Stomach (tissue), 9 donors: ENCODE measurements around the gene HTT. TPM values are rescaled to one million over a fixed set of nuclear protein-coding genes. Genes with fewer than 3 reads are reported as not detected.

ENCODE experiments used
- DNase-seq, 2 donors: peaks; one replicate each; pipeline versions ENCODE4 v3.0.0 to v3.0.0-alpha.2; 2013 to 2019
- H3K27ac ChIP-seq, 5 donors: fragments of 200-600 bp in 4 of 5; sonication (generic) in 4 of 5; one replicate each; pipeline ENCODE4 v1.5.1; 2013 to 2019; ENCODE audit warnings: mild to moderate bottlenecking in 1 of 5, moderate library complexity in 1 of 5
- H3K27me3 ChIP-seq, 3 donors: fragments of 200-600 bp; sonication (generic); one replicate each; pipeline ENCODE4 v1.5.1; 2017 to 2019; ENCODE audit warnings: mixed run types in 1 of 3
- H3K36me3 ChIP-seq, 4 donors: fragments of 200-600 bp; sonication (generic); 1 replicate in 3 of 4; 2 replicates in 1 of 4; pipeline ENCODE4 v1.5.1; 2016 to 2019
- H3K4me1 ChIP-seq, 4 donors: fragments of 200-600 bp; sonication (generic); one replicate each; pipeline ENCODE4 v1.5.1; 2016 to 2019
- H3K4me3 ChIP-seq, 4 donors: fragments of 200-600 bp; sonication (generic) in 3 of 4; one replicate each; pipeline ENCODE4 v1.5.1; 2016 to 2019; ENCODE audit warnings: mild to moderate bottlenecking in 1 of 4
- H3K9me3 ChIP-seq, 4 donors: fragments of 200-600 bp; sonication (generic); one replicate each; pipeline ENCODE4 v1.5.1; 2016 to 2019
- CTCF ChIP-seq, 7 experiments: fragments of 450-650 bp in 4 of 7; fragments of 200-600 bp in 3 of 7; sonication (generic) in 3 of 7; IDR thresholded peaks; one replicate each; pipeline ENCODE4 v1.5.1; 2016 to 2019; ENCODE audit warnings: antibody characterized with exemption in 7 of 7, control low read depth in 2 of 7, mild to moderate bottlenecking in 1 of 7
- EP300 ChIP-seq: sonication (generic); formaldehyde crosslinking; IDR thresholded peaks from one replicate; pipeline ENCODE4 v1.6.1; 2017; ENCODE audit warnings: antibody characterized with exemption
- POLR2A ChIP-seq, 4 donors: fragments of 450-650 bp; IDR thresholded peaks; one replicate each; pipeline ENCODE4 v1.6.1; 2016; ENCODE audit warnings: antibody characterized with exemption in 4 of 4, control low read depth in 2 of 4, mild to moderate bottlenecking in 1 of 4, moderate library complexity in 1 of 4
- POLR2AphosphoS5 ChIP-seq, 3 donors: sonication (generic); formaldehyde crosslinking; IDR thresholded peaks; one replicate each; pipeline ENCODE4 v1.6.1; 2016; ENCODE audit warnings: antibody characterized with exemption in 3 of 3
- WGBS, 5 donors: extraction: QIAGEN DNeasy Blood & Tissue Kit in 3 of 5; methylation state at CpG; one replicate each; pipeline versions ENCODE4 v1.1.5 to v1.1.7; 2013 to 2018; 5-methylcytosine and 5-hydroxymethylcytosine counted together
- intact Hi-C: fragments of 100-400 bp; cut with DNase I; formaldehyde crosslinking; loops from one replicate; pipeline ENCODE4 v1.15.1; 2023; ENCODE audit warnings: low total_unique reads
- polyA plus RNA-seq, 3 donors: library from polyadenylated mRNA; stranded (reverse); fragments of 200-250 nt; gene quantifications; one replicate each; pipeline ENCODE4 v1.2.3, GENCODE V29; 2013
- total RNA-seq, 5 donors: library from RNA; depleted of rRNA; stranded (reverse); fragments of >200 nt; gene quantifications; one replicate each; pipeline versions ENCODE4 v1.1.0 to v1.2.3, GENCODE V29; 2014 to 2016
- donor health status: healthy with polysubstance abuse.
- donor health status: Bipolar disorder and iron deficiency.
- donor health status: healthy.

Gene HTT
- total and polyA plus RNA-seq, 8 donors = 3.4 to 95.7 (median 41.6) TPM

- intact Hi-C loops = no loop called here
- Histone ChIP-seq H3K4me3 (no peak overlapping the region), H3K27ac (no peak overlapping the region), H3K36me3 (peaks cover 44 to 99% (median 94%) of the 10 kb centered on the region in 4 donors), H3K9me3 (no peaks in the 10 kb centered on the region), H3K27me3 (no peaks in the 10 kb centered on the region), H3K4me1 (peaks cover 0 to 12% (median 8%) of the 10 kb centered on the region in 4 donors)
- no peak for DNase-seq
- TF ChIP-seq CTCF (IDR thresholded peaks at IDR 0.05) (no peak), EP300 (no peak), POLR2A (IDR thresholded peaks at IDR 0.05) (no peak), POLR2AphosphoS5 (IDR thresholded peaks at IDR 0.05) (no peak)
- 92 to 96% (median 96%) methylated on average over 7 of the region's 7 CpGs for WGBS, 5 donors
Observed at GRCh38 chr4:3177905-3178304, 103.4 kb downstream of the HTT start.

- H3K4me3 ChIP-seq = no peak overlapping the region
- no peaks in the 10 kb centered on the region for H3K27me3 ChIP-seq
- peaks cover 44 to 99% (median 94%) of the 10 kb centered on the region in 4 donors for H3K36me3 ChIP-seq
- H3K27ac ChIP-seq = no peak overlapping the region
- intact Hi-C loops = no loop called here
- H3K4me1 ChIP-seq = peaks cover 0 to 12% (median 8%) of the 10 kb centered on the region in 4 donors
- no peaks in the 10 kb centered on the region for H3K9me3 ChIP-seq
- TF ChIP-seq EP300 (no peak), POLR2AphosphoS5 (IDR thresholded peaks at IDR 0.05) (no peak), CTCF (IDR thresholded peaks at IDR 0.05) (no peak), POLR2A (IDR thresholded peaks at IDR 0.05) (no peak)
- no peak for DNase-seq
- WGBS, 5 donors = 85 to 89% (median 87%) methylated on average over 9 of the region's 9 CpGs
Observed at GRCh38 chr4:3178351-3178750, 103.9 kb downstream of the HTT start.

- Histone ChIP-seq H3K27me3 (no peaks in the 10 kb centered on the region), H3K27ac (no peak overlapping the region), H3K9me3 (no peaks in the 10 kb centered on the region), H3K4me1 (peaks cover 0 to 12% (median 8%) of the 10 kb centered on the region in 4 donors), H3K36me3 (peaks cover 50 to 99% (median 94%) of the 10 kb centered on the region in 4 donors), H3K4me3 (no peak overlapping the region)
- no peak for TF ChIP-seq POLR2A (IDR thresholded peaks at IDR 0.05)
- no peak for TF ChIP-seq POLR2AphosphoS5 (IDR thresholded peaks at IDR 0.05)
- no peak for TF ChIP-seq CTCF (IDR thresholded peaks at IDR 0.05)
- no peak for TF ChIP-seq EP300
- intact Hi-C loops = no loop called here
- WGBS, 5 donors = 50 to 67% (median 57%) methylated on average over 8 to 12 of the region's 12 CpGs
- peak; percentile 29 to 53 for DNase-seq
Observed at GRCh38 chr4:3179126-3179706, 104.7 kb downstream of the HTT start.

- Histone ChIP-seq H3K36me3 (peaks cover 73 to 100% (median 97%) of the 10 kb centered on the region in 4 donors), H3K4me3 (no peak overlapping the region), H3K27ac (no peak overlapping the region), H3K9me3 (no peaks in the 10 kb centered on the region), H3K27me3 (no peaks in the 10 kb centered on the region), H3K4me1 (peaks cover 0 to 12% (median 8%) of the 10 kb centered on the region in 4 donors)
- TF ChIP-seq POLR2A (IDR thresholded peaks at IDR 0.05) = no peak
- TF ChIP-seq POLR2AphosphoS5 (IDR thresholded peaks at IDR 0.05) = no peak
- no peak for TF ChIP-seq EP300
- no peak for TF ChIP-seq CTCF (IDR thresholded peaks at IDR 0.05)
- intact Hi-C loops = no loop called here
- 83 to 92% (median 90%) methylated on average over 4 of the region's 4 CpGs for WGBS, 5 donors
- no peak for DNase-seq
Observed at GRCh38 chr4:3183008-3183407, 108.5 kb downstream of the HTT start.
